HepG2 (cell line): Measurements from ENCODE around the gene KCNE2.

Experiments
- KAT8 ChIP-seq: IDR thresholded peaks from 2 replicates; pipeline ENCODE4 v1.6.1; 2016; ENCODE audit warnings: missing genetic modification reagents, missing compliant biosample characterization
- TF ChIP-seq, protein P1 (sequence below): sonication (generic); formaldehyde crosslinking; IDR thresholded peaks from 2 replicates; pipeline ENCODE4 v1.5.0; 2020; ENCODE audit warnings: mild to moderate bottlenecking, missing genetic modification reagents, moderate library complexity

DNA sequence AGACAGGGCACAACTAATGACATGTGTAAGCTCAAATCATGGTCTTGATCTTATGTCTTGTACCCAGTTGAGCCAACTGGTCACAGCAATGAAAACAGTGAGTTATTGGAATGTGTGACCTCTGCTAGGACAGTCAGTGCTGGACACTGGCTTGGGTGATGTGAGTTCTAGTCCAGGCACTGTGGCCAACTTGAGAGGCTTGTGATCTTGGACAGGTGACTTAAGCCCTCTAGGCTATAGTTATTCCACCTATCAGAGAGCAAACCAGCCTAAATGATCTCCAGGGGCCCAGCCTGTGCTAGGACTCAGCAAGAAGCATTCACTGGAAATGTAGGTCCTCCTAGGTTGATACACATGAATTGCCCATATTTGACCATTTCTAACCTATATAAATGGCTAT is 1.1 kb downstream of the KCNE2 start:
- TF ChIP-seq, protein P1, sequence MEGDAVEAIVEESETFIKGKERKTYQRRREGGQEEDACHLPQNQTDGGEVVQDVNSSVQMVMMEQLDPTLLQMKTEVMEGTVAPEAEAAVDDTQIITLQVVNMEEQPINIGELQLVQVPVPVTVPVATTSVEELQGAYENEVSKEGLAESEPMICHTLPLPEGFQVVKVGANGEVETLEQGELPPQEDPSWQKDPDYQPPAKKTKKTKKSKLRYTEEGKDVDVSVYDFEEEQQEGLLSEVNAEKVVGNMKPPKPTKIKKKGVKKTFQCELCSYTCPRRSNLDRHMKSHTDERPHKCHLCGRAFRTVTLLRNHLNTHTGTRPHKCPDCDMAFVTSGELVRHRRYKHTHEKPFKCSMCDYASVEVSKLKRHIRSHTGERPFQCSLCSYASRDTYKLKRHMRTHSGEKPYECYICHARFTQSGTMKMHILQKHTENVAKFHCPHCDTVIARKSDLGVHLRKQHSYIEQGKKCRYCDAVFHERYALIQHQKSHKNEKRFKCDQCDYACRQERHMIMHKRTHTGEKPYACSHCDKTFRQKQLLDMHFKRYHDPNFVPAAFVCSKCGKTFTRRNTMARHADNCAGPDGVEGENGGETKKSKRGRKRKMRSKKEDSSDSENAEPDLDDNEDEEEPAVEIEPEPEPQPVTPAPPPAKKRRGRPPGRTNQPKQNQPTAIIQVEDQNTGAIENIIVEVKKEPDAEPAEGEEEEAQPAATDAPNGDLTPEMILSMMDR (CRISPR knock-in tag), result no peak
- no peak for TF ChIP-seq KAT8
